K562 (cell line): ENCODE measurements around the gene SLC44A1. TPM values are rescaled to one million over a fixed set of nuclear protein-coding genes. Genes with fewer than 3 reads are reported as not detected.

Experiments
- CBFA2T2 ChIP-seq: fragments of 450-650 bp; conservative IDR thresholded peaks from 2 replicates; pipeline ENCODE4 v1.6.1; 2017; ENCODE audit warnings: mild to moderate bottlenecking
- MGA ChIP-seq: fragments of 450-650 bp; IDR thresholded peaks from 2 replicates; pipeline ENCODE4 v1.6.1; 2016; ENCODE audit warnings: mild to moderate bottlenecking, moderate library complexity
- polyA plus RNA-seq, 8 experiments: library from polyadenylated mRNA; depleted of rRNA in 4 of 8; stranded (reverse) in 5 of 8; unstranded in 3 of 8; fragments of >200 nt; fragmentation: Nextera tagmentation in 2 of 8; fragmentation: Illumina TruSeq in 1 of 8; extraction: Ambion mirVana in 2 of 8; extraction: Trizol in 1 of 8; gene quantifications; 2 replicates each; pipeline versions ENCODE4 v1.2.1 to v1.2.3, GENCODE V29; 2011 to 2014; ENCODE audit warnings: inconsistent platforms in 1 of 8, missing spikeins in 1 of 8
- total RNA-seq, 7 experiments: library from RNA; depleted of rRNA in 6 of 7; stranded (reverse); fragments of >200 nt in 6 of 7; fragmentation: Illumina TruSeq in 2 of 7; extraction: Trizol in 2 of 7; gene quantifications; 2 replicates each; pipeline versions ENCODE4 v1.2.1 to v1.2.3, GENCODE V29; 2011 to 2021; ENCODE audit warnings: low replicate concordance in 1 of 7

The SLC44A1 gene
- total and polyA plus RNA-seq, 9 of the 15 experiments (the other 6 are each of a cell fraction or from before 2014, with no cell fraction given): 0.11 to 0.59 (median 0.30) TPM

GRCh38 chr9:105355781-105356180, 111.3 kb downstream of the SLC44A1 start (continued):
- TF ChIP-seq MGA: no peak
- no peak for TF ChIP-seq CBFA2T2
